SW480 (cell line): ENCODE data around the gene ASIC3.
"Not testable (repeated sequence)": the region's sequence is repeated elsewhere in the genome, so short reads cannot be mapped to it uniquely, and the experiment has no call there.

Source experiments
- DNase-seq: peaks from one replicate; pipeline ENCODE4 v3.0.0-alpha.2; 2016; ENCODE audit warnings: low spot score

The ASIC3 gene

GRCh38 chr7:151047976-151048815 lies at the start of gene ASIC3:
Gene ASIC3, plus strand, starts transcription at chr7:151048531. Its CDS starts 355 bp downstream, at chr7:151048886.
- no peak for DNase-seq

GRCh38 chr7:150999001-150999400 lies 49.3 kb upstream of the ASIC3 start:
- DNase-seq = no peak

GRCh38 chr7:150999497-151000230 lies 48.7 kb upstream of the ASIC3 start:
- no peak for DNase-seq

DNA sequence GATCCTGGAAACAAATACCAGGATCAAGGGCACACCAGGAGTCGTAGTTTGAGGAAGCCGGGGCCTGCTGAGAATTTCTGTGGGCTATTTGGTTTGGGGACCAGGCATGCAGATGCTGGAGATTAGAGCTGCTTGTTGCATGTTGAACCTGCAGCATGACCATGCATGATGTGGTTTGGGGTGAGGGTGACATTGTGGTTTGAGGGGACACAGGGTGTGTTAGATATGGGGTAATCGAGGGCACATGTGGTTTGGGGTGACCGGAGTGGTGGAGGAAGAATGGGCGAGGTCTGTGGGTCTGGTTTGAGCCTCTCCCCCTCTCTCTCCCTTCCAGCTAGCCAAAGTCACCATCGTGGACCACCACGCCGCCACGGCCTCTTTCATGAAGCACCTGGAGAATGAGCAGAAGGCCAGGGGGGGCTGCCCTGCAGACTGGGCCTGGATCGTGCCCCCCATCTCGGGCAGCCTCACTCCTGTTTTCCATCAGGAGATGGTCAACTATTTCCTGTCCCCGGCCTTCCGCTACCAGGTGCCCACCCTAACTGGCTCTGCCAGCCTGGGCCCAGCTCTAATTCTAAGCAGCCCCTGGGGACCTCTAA lies 47.3 kb upstream of the ASIC3 start:
- no peak for DNase-seq

DNA sequence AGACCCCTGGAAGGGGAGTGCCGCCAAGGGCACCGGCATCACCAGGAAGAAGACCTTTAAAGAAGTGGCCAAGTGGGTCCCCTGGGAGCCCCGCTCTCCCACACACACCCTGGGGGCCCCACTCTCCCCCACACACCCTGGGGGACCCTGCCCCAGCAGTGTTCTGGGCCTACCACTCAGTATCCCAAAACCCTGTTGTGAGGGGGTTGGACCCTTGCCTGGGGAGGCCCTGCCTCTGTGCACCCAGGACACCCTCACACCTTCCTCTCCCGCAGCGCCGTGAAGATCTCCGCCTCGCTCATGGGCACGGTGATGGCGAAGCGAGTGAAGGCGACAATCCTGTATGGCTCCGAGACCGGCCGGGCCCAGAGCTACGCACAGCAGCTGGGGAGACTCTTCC lies 46.8 kb upstream of the ASIC3 start:
- DNase-seq = no peak

DNA sequence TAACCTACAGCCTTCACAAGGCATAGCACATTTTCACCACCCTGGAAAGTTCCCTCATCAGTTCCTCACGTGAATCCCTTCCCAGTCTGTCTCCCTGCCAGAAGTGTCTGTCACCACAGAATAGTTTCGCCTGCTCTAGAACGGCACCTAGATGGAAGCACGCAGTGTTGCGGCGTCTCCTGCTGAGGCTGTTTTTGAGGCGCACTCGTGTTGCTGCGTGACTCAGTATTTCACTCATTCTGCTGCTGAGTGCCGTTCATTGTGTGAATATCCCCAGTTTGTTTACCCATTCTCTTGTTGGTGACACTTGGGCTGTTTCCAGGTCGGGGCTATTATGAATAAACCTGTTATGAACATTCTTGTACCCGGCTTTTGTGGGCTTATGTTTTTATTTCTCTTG lies 44.8 kb upstream of the ASIC3 start:
- no peak for DNase-seq

- DNase-seq = no peak
These were observed 42.8 kb upstream of the ASIC3 start for GRCh38 chr7:151005566-151005965.

- DNase-seq = no peak
These were observed 41.6 kb upstream of the ASIC3 start for GRCh38 chr7:151006590-151007300.

GRCh38 chr7:151007469-151007898 lies 40.8 kb upstream of the ASIC3 start:
- DNase-seq = no peak

DNA sequence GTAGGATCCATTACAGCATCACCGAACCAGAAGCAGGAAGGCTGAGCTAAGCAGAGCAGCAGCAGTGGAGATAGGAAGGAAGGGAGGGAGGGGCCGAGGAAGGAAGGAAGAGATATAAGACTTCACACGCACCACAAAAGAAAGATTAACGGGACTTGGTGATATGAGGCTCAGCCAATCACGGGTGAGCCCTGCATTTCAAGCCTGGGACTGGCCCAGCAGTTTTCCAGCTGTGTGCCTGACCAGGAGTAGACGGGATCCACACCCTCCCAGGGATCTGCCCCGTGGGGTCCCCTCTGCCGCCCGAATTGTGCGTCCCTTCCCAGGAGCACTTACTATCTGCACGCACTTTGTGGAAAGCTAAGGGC lies 40.2 kb upstream of the ASIC3 start:
- no peak for DNase-seq

DNA sequence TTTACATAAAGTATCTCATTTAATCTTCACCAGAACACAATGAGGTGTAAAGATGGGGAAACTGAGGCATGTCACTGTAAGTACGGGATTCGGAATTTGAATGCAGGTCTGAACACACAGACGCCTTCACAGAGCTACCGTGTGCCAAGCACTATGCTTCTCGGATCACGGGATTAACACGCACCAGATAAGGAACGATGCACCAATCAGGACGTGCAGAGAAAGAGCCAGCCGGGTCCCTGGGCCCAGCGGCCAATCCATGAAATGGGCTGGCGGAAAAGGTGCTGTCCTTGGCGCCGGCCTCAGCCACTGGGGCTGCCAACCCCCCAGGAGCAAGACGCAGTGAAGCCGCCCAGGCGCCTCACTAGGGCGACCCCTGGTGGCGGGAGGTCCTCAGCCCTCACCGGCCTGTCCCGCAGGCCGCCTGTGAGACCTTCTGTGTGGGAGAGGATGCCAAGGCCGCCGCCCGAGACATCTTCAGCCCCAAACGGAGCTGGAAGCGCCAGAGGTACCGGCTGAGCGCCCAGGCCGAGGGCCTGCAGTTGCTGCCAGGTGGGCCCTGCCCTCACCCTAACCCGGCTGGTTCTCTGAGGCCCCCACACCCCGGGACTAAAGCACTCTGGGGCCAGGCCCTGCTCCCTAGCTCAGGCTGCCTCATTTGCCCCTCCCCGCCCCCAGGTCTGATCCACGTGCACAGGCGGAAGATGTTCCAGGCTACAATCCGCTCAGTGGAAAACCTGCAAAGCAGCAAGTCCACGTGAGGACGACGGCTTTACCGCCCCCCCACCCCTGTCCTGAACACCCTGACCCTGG lies 39.6 kb upstream of the ASIC3 start:
- no peak for DNase-seq

DNA sequence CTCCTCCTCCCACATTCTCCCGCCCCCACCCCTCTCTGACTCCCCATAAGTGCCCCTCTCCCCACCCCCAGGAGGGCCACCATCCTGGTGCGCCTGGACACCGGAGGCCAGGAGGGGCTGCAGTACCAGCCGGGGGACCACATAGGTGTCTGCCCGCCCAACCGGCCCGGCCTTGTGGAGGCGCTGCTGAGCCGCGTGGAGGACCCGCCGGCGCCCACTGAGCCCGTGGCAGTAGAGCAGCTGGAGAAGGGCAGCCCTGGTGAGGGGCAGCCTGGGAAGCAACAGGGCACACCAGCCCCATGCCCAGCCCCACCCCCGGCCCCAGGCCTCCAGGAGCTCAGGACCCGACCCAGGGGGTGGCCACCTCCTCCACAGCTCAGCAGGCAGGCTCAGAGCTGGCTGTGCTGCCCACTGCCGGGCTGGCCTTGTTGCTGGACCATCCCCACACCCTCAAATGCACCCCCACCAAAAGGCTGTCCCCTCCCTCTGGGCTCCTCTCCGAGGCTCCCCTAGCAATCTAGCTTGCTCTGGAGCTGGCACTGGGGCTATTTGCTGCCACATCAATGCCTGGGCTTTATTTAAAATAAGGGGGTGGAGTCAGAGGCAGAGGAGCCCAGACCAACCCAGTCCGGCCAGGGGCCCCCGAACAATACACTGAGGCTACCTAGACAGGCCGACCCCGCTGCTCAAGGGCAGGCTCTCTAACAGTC lies 38.8 kb upstream of the ASIC3 start:
- DNase-seq = no peak

DNA sequence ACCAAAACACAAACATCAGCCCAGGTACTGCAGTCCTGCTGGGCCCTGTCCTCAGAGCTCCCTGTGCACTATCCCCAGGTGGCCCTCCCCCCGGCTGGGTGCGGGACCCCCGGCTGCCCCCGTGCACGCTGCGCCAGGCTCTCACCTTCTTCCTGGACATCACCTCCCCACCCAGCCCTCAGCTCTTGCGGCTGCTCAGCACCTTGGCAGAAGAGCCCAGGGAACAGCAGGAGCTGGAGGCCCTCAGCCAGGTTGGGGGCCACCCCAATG lies 38.4 kb upstream of the ASIC3 start:
- no peak for DNase-seq

DNA sequence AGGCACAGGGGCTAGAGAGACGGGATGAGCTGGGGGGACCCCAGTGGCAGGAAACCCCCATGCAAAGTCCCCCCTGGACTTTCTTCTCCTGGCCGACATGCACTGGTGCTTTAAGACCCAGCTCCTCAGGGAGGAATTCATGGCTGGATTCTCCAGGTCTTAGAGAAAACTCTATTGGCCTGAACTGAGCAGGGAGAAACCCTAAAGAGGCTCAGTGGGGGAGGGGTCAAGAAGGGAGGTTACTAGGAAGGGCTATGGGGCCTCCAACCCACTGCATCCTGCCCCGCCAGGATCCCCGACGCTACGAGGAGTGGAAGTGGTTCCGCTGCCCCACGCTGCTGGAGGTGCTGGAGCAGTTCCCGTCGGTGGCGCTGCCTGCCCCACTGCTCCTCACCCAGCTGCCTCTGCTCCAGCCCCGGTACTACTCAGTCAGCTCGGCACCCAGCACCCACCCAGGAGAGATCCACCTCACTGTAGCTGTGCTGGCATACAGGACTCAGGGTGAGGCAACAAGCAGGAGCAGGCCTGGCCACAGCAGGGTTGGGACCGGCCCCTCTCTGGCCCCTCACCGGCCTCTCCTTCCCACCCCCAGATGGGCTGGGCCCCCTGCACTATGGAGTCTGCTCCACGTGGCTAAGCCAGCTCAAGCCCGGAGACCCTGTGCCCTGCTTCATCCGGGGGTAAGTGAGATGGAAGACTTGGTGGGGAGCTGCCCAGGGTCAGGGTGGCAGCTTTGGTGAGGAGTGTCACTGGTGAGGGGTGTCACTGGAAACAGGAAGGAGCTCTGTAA lies 37.8 kb upstream of the ASIC3 start:
- DNase-seq = no peak

- DNase-seq = no peak
These were observed 37.3 kb upstream of the ASIC3 start for GRCh38 chr7:151011097-151011409.

- DNase-seq = not testable (repeated sequence)
These were observed 36.7 kb upstream of the ASIC3 start for GRCh38 chr7:151011616-151012015.

DNA sequence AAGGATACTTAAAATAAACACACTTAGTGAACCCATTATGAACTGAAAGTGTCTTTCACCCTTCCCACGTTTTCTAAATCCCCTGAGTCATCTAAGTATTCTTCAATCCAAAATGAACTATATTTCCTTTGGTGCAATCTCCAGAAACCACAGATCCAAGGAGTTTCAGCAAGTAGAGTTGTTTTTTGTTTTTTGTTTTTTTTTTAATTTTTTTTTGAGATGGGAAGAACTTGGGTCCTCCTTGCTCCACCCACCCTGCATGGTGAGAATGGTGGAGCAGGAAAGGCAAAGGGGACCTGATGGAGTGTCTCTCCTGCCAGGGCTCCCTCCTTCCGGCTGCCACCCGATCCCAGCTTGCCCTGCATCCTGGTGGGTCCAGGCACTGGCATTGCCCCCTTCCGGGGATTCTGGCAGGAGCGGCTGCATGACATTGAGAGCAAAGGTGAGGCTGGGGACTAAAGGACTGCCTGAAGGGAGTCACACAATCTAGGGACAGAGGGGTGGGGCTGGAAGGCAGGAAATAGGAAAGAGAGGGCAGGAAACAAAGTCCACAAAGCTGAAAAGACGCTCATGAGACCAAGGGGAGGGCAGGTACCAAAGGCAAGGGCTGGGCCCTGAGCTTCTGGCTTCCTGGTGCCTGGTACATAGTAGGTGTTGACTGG lies 36.2 kb upstream of the ASIC3 start:
- no peak for DNase-seq

DNA sequence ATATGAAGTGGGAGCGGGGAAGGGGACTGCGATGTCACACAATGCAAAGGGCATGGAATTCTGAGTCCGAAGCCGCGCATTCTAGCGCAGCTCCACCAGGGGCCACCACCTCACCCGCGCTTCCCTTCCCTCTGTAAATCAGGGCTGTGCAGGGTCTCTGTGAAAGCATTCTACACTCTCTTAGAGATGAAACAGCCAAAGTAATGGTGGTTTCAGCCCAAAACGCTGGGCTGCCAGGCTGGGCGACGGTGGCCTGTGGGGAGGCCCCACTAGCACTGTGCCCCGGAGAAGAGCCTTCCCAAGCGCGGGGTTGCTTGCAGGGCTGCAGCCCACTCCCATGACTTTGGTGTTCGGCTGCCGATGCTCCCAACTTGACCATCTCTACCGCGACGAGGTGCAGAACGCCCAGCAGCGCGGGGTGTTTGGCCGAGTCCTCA lies 35.4 kb upstream of the ASIC3 start:
- no peak for DNase-seq

GRCh38 chr7:151013356-151013732 lies 35.0 kb upstream of the ASIC3 start:
- no peak for DNase-seq
